H1 (cell line): Measurements from ENCODE around the gene GFAP. TPM values are rescaled to one million over a fixed set of nuclear protein-coding genes. Genes with fewer than 3 reads are reported as not detected.

ENCODE experiments used
- CTCF ChIA-PET: fragments of 300-600 bp; sonication (Branson Sonifier 250); formaldehyde crosslinking; loops from one replicate; lab custom pipeline; 2021; ENCODE audit not compliant: partially characterized antibody; lab: Charles Lee
- POLR2A ChIA-PET: fragments of 300-600 bp; sonication (Branson Sonifier 250); formaldehyde crosslinking; loops from one replicate; lab custom pipeline; 2021; ENCODE audit warnings: inconsistent platforms; ENCODE audit not compliant: partially characterized antibody; lab: Charles Lee
- DNase-seq, 2 experiments: peaks; one replicate each; pipeline versions ENCODE4 v3.0.0 to v3.0.0-alpha.2; 2010 to 2022; ENCODE audit warnings: low spot score in 2 of 2, low read depth in 1 of 2, mixed read lengths in 1 of 2
- FAIRE-seq: peaks from 2 replicates; lab custom pipeline; 2011; peaks lifted over from hg19 to GRCh38; lab: Jason Lieb, UNC
- H2AFZ ChIP-seq: 2 replicates; pipeline ENCODE4 v1.8.1; 2012; ENCODE audit warnings: low read length, inconsistent platforms
- H2AK5ac ChIP-seq: 2 replicates; pipeline ENCODE4 v1.6.1; 2013; ENCODE audit warnings: low read depth, low read length
- H2BK120ac ChIP-seq: replicated peaks from 2 replicates; pipeline ENCODE3; 2013; ENCODE audit warnings: low read depth, low read length, inconsistent platforms
- H2BK12ac ChIP-seq: 2 replicates; pipeline ENCODE4 v1.6.1; 2013; ENCODE audit warnings: low read depth, low read length
- H2BK15ac ChIP-seq: 2 replicates; pipeline ENCODE4 v1.6.1; 2013; ENCODE audit warnings: low read length
- H2BK20ac ChIP-seq: 2 replicates; pipeline ENCODE4 v1.6.1; 2013; ENCODE audit warnings: low read length
- H2BK5ac ChIP-seq: 2 replicates; pipeline ENCODE4 v1.6.1; 2013; ENCODE audit warnings: low read depth, low read length
- H3K14ac ChIP-seq: 2 replicates; pipeline ENCODE4 v1.6.1; 2013; ENCODE audit warnings: inconsistent platforms; ENCODE audit not compliant: insufficient read length
- H3K18ac ChIP-seq: 2 replicates; pipeline ENCODE4 v1.6.1; 2013; ENCODE audit warnings: low read length; ENCODE audit errors: extremely low read depth
- H3K23ac ChIP-seq: 2 replicates; pipeline ENCODE4 v1.6.1; 2013; ENCODE audit warnings: inconsistent platforms; ENCODE audit not compliant: insufficient read length
- H3K23me2 ChIP-seq: 2 replicates; pipeline ENCODE4 v1.6.1; 2013; ENCODE audit warnings: low read depth, low read length
- H3K27ac ChIP-seq: 2 replicates; pipeline ENCODE4 v1.6.1; 2011; ENCODE audit warnings: low read depth, low read length, inconsistent platforms
- H3K27me3 ChIP-seq, 4 experiments: replicated peaks in 1 of 4; 1 replicate in 1 of 4; 2 replicates in 3 of 4; pipeline versions ENCODE4 v1.6.1 to v1.8.1; 2011 to 2013; ENCODE audit warnings: low read length in 3 of 4, mild to moderate bottlenecking in 3 of 4, inconsistent platforms in 2 of 4, mixed read lengths in 2 of 4, moderate library complexity in 1 of 4; ENCODE audit not compliant: control insufficient read depth in 3 of 4, insufficient read depth in 3 of 4; ENCODE audit errors: extremely low read depth in 1 of 4
- H3K36me3 ChIP-seq, 4 experiments: 2 replicates each; pipeline versions ENCODE4 v1.6.1 to v1.8.1; 2011 to 2013; ENCODE audit warnings: mild to moderate bottlenecking in 4 of 4, low read length in 3 of 4, moderate library complexity in 2 of 4, control low read depth in 1 of 4, inconsistent platforms in 1 of 4; ENCODE audit not compliant: insufficient read depth in 4 of 4, control insufficient read depth in 2 of 4
- H3K4ac ChIP-seq: replicated peaks from 2 replicates; pipeline ENCODE3; 2013; ENCODE audit warnings: low read length, low read depth, mixed read lengths, inconsistent platforms; ENCODE audit not compliant: insufficient read length
- H3K4me1 ChIP-seq, 4 experiments: replicated peaks in 1 of 4; 1 replicate in 1 of 4; 2 replicates in 3 of 4; pipeline versions ENCODE4 v1.6.1 to v1.8.1; 2011 to 2013; ENCODE audit warnings: low read length in 3 of 4, inconsistent platforms in 2 of 4, mixed read lengths in 1 of 4; ENCODE audit not compliant: insufficient read depth in 4 of 4, control insufficient read depth in 3 of 4
- H3K4me2 ChIP-seq, 2 experiments: 2 replicates each; pipeline versions ENCODE4 v1.6.1 to v1.8.1; 2011 to 2013; ENCODE audit warnings: low read depth in 2 of 2, low read length in 2 of 2, control low read depth in 1 of 2, inconsistent platforms in 1 of 2, mild to moderate bottlenecking in 1 of 2; ENCODE audit not compliant: insufficient read depth in 1 of 2
- H3K4me3 ChIP-seq, 4 experiments: fragments of 200-600, 300-600 bp in 1 of 4; sonication (generic), shearing (Covaris generic), sonication (Bioruptor Twin) in 1 of 4; 2 replicates each; pipeline versions ENCODE4 v1.5.1 to v1.8.1; 2011 to 2016; ENCODE audit warnings: low read length in 4 of 4, low read depth in 3 of 4, control low read depth in 2 of 4, inconsistent platforms in 2 of 4, mild to moderate bottlenecking in 2 of 4, mixed read lengths in 1 of 4, moderate library complexity in 1 of 4; ENCODE audit not compliant: insufficient read depth in 2 of 4; ENCODE audit errors: extremely low read depth in 1 of 4
- H3K56ac ChIP-seq: replicated peaks from 2 replicates; pipeline ENCODE3; 2013; ENCODE audit warnings: low read depth, mild to moderate bottlenecking, mixed read lengths, low read length, inconsistent platforms; ENCODE audit not compliant: insufficient read length
- H3K79me1 ChIP-seq: 2 replicates; pipeline ENCODE4 v1.6.1; 2013; ENCODE audit warnings: low read depth, low read length, control low read depth
- H3K79me2 ChIP-seq, 2 experiments: 2 replicates each; pipeline versions ENCODE4 v1.6.1 to v1.8.1; 2012 to 2013; ENCODE audit warnings: low read length in 2 of 2, mild to moderate bottlenecking in 2 of 2, inconsistent platforms in 1 of 2; ENCODE audit not compliant: insufficient read depth in 2 of 2, control insufficient read depth in 1 of 2
- H3K9ac ChIP-seq, 4 experiments: replicated peaks in 1 of 4; 1 replicate in 1 of 4; 2 replicates in 3 of 4; pipeline versions ENCODE4 v1.6.1 to v1.8.1; 2011 to 2013; ENCODE audit warnings: low read depth in 3 of 4, low read length in 3 of 4, control low read depth in 2 of 4, mild to moderate bottlenecking in 2 of 4, moderate library complexity in 2 of 4, inconsistent platforms in 1 of 4; ENCODE audit errors: extremely low read depth in 1 of 4
- H3K9me3 ChIP-seq, 2 experiments: 2 replicates each; pipeline versions ENCODE4 v1.6.1 to v1.8.1; 2012 to 2013; ENCODE audit warnings: mild to moderate bottlenecking in 2 of 2, moderate library complexity in 2 of 2, control low read depth in 1 of 2, inconsistent platforms in 1 of 2, low read depth in 1 of 2, low read length in 1 of 2, mixed read lengths in 1 of 2; ENCODE audit not compliant: insufficient read depth in 2 of 2
- H4K20me1 ChIP-seq, 2 experiments: replicated peaks in 1 of 2; 2 replicates each; pipeline versions ENCODE3 to v1.8.1; 2011 to 2013; ENCODE audit warnings: inconsistent platforms in 2 of 2, low read length in 2 of 2, mild to moderate bottlenecking in 1 of 2; ENCODE audit not compliant: insufficient read depth in 2 of 2, control insufficient read depth in 1 of 2
- H4K5ac ChIP-seq: 2 replicates; pipeline ENCODE4 v1.6.1; 2013; ENCODE audit warnings: low read length, low read depth, mixed read lengths, inconsistent platforms; ENCODE audit not compliant: insufficient read length
- H4K8ac ChIP-seq: 2 replicates; pipeline ENCODE4 v1.8.0; 2013; ENCODE audit warnings: mild to moderate bottlenecking, moderate library complexity, low read length, inconsistent platforms; ENCODE audit not compliant: insufficient read depth; ENCODE audit errors: extremely low read depth
- H4K91ac ChIP-seq: replicated peaks from 2 replicates; pipeline ENCODE3; 2013; ENCODE audit warnings: low read length, mixed read lengths, inconsistent platforms; ENCODE audit not compliant: insufficient read length
- CHD2 ChIP-seq: IDR thresholded peaks from 2 replicates; pipeline ENCODE4 v1.6.1; 2012; ENCODE audit warnings: low read length, improper control_type of control experiment
- WGBS, 2 experiments: shearing (Covaris generic) in 1 of 2; methylation state at CpG; one replicate each; pipeline versions ENCODE4 v1.1.6 to v1.1.7; 2013 to 2015; ENCODE audit warnings: low lambda C conversion rate in 2 of 2, mixed read lengths in 2 of 2, inconsistent platforms in 1 of 2, low coverage in 1 of 2, missing lambda C conversion rate in 1 of 2; ENCODE audit not compliant: insufficient replicate concordance in 2 of 2, insufficient coverage in 1 of 2, insufficient read length in 1 of 2; ENCODE audit errors: extremely low coverage in 1 of 2, missing lambda C conversion rate in 1 of 2; 5-methylcytosine and 5-hydroxymethylcytosine counted together
- polyA plus RNA-seq, 7 experiments: library from polyadenylated mRNA; depleted of rRNA in 3 of 7; stranded (reverse) in 5 of 7; unstranded in 2 of 7; fragments of >200 nt in 5 of 7; fragments of 200-250 nt in 2 of 7; gene quantifications; 1 replicate in 5 of 7; 2 replicates in 1 of 7; 4 replicates in 1 of 7; pipeline versions ENCODE4 v1.2.1 to v1.2.3, GENCODE V29; 2011 to 2013; ENCODE audit warnings: missing spikeins in 2 of 7, mixed read lengths in 2 of 7
- total RNA-seq: library from RNA; stranded (reverse); fragmentation: NEBNext Ultra II Directional; extraction: Animal tissue kit (Norgen Biotek cat#: 25700); gene quantifications from 2 replicates; pipeline ENCODE4 v1.2.1, GENCODE V29; 2021
- TF ChIP-seq, protein P1 (sequence below), 3 experiments: IDR thresholded peaks; 1 replicate in 2 of 3; 2 replicates in 1 of 3; pipeline versions ENCODE4 v1.5.1 to v1.6.1; 2011; ENCODE audit warnings: low read length in 3 of 3, mild to moderate bottlenecking in 3 of 3, inconsistent platforms in 2 of 3, low read depth in 1 of 3, moderate library complexity in 1 of 3; ENCODE audit not compliant: insufficient read depth in 1 of 3; ENCODE audit errors: control extremely low read depth in 1 of 3

The GFAP gene
- total and polyA plus RNA-seq, 2 of the 8 experiments (the other 6 are each of a cell fraction or from before 2014, with no cell fraction given) = 1.3 to 1.5 TPM

DNA sequence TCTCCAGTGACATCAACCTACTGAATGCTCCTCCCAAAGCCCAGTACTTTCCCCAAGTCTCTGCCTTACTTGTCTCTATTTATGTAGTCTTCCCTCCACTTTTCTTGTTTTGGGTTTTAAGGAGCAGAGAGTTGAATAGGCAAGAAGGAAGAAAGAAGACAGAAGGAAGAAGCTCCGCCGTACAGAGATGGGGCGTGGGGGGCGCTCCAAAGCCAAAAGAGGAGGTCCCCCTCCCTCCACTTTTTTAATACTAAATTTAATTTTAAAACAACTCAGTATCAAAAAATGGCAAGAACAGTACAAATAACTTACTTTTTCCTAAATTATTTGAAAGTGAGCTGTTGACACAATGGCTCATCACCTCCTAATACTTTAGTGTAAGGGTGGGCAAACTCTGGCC, 20.7 kb downstream of the GFAP start:
- Histone ChIP-seq H2BK15ac (no peak overlapping the region), H2BK5ac (no peak overlapping the region), H4K8ac (no peak overlapping the region), H3K4me3 (no peak overlapping the region), H2BK120ac (no peak overlapping the region), H3K27ac (no peak overlapping the region), H3K4me1 (peaks cover 0 to 3% (median 1%) of the 10 kb centered on the region in 4 experiments; a peak in 1 of 7 replicates), H3K9ac (no peak overlapping the region), H3K4me2 (no peak overlapping the region), H2AFZ (no peak overlapping the region), H3K4ac (no peak overlapping the region), H2BK12ac (no peak overlapping the region), H3K23me2 (peaks cover 4% of the 10 kb centered on the region; the same call in 1 of the 2 replicates), H3K27me3 (no peaks in the 10 kb centered on the region), H4K91ac (no peak overlapping the region), H3K79me1 (0 out of 2 replicates have a peak, but pooled peaks cover 2% of the 10 kb centered on the region), H4K20me1 (peaks cover 0 to 6% of the 10 kb centered on the region in 2 experiments), H3K14ac (no peak overlapping the region), H3K9me3 (no peaks in the 10 kb centered on the region), H3K79me2 (peaks cover 0 to 58% of the 10 kb centered on the region in 2 experiments; a peak in 3 of 4 replicates), H2BK20ac (no peak overlapping the region), H3K18ac (no peak overlapping the region), H2AK5ac (no peak overlapping the region), H4K5ac (no peak overlapping the region), H3K56ac (no peak overlapping the region), H3K36me3 (peaks cover 2 to 28% (median 17%) of the 10 kb centered on the region in 4 experiments), H3K23ac (no peak overlapping the region)
- ChIA-PET CTCF (interaction anchor here (0.6 to 2.2 kb wide), 17 partner anchors 9 to 204 kb away, joined by 3 to 9 read pairs (median 4); no protein-coding TSS in a partner anchor), POLR2A (interaction anchor here (0.7 to 1.5 kb wide), 8 partner anchors 9 to 278 kb away, joined by 3 to 4 read pairs (median 4); no protein-coding TSS in a partner anchor)
- peak in 1 of 2 experiments; percentile 52 for DNase-seq
- TF ChIP-seq, protein P1, sequence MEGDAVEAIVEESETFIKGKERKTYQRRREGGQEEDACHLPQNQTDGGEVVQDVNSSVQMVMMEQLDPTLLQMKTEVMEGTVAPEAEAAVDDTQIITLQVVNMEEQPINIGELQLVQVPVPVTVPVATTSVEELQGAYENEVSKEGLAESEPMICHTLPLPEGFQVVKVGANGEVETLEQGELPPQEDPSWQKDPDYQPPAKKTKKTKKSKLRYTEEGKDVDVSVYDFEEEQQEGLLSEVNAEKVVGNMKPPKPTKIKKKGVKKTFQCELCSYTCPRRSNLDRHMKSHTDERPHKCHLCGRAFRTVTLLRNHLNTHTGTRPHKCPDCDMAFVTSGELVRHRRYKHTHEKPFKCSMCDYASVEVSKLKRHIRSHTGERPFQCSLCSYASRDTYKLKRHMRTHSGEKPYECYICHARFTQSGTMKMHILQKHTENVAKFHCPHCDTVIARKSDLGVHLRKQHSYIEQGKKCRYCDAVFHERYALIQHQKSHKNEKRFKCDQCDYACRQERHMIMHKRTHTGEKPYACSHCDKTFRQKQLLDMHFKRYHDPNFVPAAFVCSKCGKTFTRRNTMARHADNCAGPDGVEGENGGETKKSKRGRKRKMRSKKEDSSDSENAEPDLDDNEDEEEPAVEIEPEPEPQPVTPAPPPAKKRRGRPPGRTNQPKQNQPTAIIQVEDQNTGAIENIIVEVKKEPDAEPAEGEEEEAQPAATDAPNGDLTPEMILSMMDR (IDR thresholded peaks at IDR 0.05; ENCODE audit: control extremely low read depth in 1 of 3, insufficient read depth in 1 of 3, low read depth in 1 of 3, low read length in 3 of 3) = peak; percentile 21 to 25 (median 24); a peak in 3 of 4 replicates
- TF ChIP-seq CHD2 = no peak
- no peak for FAIRE-seq
- 98% methylated on average over 4 of the region's 4 CpGs; no CpG with 5 or more reads in 1 of the 2 experiments for WGBS, 2 experiments
